Body of pancreas (tissue), 4 donors: ENCODE data around the gene RBM8A.

Experiments used
- CTCF ChIP-seq, 7 experiments: fragments of 450-650 bp in 4 of 7; fragments of 200-600 bp in 3 of 7; sonication (generic) in 3 of 7; IDR thresholded peaks; one replicate each; pipeline ENCODE4 v1.5.1; 2016 to 2019; ENCODE audit warnings: antibody characterized with exemption in 7 of 7
- POLR2A ChIP-seq, 3 donors: fragments of 450-650 bp; IDR thresholded peaks; one replicate each; pipeline ENCODE4 v1.6.1; 2016; ENCODE audit warnings: antibody characterized with exemption in 3 of 3, mild to moderate bottlenecking in 2 of 3

- TF ChIP-seq CTCF (IDR thresholded peaks at IDR 0.05) = no peak
- TF ChIP-seq POLR2A (IDR thresholded peaks at IDR 0.05) = no peak
These were observed 32.7 kb upstream of the RBM8A start for GRCh38 chr1:145959957-145960467.
